Measurements from ENCODE around the gene CHL1.

CHL1 gene, protein sequence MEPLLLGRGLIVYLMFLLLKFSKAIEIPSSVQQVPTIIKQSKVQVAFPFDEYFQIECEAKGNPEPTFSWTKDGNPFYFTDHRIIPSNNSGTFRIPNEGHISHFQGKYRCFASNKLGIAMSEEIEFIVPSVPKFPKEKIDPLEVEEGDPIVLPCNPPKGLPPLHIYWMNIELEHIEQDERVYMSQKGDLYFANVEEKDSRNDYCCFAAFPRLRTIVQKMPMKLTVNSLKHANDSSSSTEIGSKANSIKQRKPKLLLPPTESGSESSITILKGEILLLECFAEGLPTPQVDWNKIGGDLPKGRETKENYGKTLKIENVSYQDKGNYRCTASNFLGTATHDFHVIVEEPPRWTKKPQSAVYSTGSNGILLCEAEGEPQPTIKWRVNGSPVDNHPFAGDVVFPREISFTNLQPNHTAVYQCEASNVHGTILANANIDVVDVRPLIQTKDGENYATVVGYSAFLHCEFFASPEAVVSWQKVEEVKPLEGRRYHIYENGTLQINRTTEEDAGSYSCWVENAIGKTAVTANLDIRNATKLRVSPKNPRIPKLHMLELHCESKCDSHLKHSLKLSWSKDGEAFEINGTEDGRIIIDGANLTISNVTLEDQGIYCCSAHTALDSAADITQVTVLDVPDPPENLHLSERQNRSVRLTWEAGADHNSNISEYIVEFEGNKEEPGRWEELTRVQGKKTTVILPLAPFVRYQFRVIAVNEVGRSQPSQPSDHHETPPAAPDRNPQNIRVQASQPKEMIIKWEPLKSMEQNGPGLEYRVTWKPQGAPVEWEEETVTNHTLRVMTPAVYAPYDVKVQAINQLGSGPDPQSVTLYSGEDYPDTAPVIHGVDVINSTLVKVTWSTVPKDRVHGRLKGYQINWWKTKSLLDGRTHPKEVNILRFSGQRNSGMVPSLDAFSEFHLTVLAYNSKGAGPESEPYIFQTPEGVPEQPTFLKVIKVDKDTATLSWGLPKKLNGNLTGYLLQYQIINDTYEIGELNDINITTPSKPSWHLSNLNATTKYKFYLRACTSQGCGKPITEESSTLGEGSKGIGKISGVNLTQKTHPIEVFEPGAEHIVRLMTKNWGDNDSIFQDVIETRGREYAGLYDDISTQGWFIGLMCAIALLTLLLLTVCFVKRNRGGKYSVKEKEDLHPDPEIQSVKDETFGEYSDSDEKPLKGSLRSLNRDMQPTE (N-terminal part only)

DNA sequence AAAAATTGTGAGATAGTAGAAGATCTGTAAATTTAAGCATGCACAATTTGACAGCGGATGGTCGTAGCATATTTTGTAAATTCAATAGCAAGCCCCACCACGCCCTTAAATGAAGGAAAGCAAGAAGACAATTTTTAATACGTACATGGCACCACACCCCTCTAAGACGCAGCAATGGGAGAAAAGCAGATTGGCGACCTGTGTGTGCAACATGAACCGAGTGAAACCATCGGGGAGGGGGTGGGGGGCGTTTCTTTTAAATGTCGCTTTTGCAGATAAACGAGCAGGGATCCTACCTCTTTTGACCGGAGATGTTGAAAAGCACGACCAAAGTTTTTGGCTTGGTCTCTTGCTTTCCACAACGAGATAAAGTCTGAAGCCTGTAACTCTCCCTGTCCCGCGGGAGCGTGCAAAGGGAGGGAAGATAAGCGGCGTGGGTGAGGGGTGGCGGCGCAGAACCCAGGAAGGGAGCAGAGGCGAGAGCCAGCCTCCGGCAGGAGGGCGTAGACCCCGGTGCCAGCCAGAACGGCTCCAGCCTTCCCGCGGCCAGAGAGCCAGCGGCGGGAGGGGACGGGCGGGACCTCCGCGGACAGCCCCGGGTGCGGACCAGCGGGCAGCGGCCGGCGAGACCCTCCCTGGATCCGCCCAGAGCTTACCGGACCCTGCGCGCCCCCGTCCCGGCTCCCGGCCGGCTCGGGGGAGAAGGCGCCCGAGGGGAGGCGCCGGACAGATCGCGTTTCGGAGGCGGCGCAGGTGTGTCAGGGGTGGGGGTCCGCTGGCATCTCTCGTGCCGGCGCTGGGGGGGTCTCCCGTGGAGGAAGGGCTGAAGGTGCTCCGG is at the start of gene CHL1:
CHL1 (plus strand) TSS at position 453 of the 838 bp plus-strand sequence. CDS start 123,014 bp downstream, outside the sequence.
- H3K4me3 ChIP-seq (replicated peaks in 1 of 2; ENCODE audit: low read depth in 2 of 2, low read length in 2 of 2): peak within 1 kb of the TSS in 1 of 2 donors; percentile 25
- TF ChIP-seq, protein P1, sequence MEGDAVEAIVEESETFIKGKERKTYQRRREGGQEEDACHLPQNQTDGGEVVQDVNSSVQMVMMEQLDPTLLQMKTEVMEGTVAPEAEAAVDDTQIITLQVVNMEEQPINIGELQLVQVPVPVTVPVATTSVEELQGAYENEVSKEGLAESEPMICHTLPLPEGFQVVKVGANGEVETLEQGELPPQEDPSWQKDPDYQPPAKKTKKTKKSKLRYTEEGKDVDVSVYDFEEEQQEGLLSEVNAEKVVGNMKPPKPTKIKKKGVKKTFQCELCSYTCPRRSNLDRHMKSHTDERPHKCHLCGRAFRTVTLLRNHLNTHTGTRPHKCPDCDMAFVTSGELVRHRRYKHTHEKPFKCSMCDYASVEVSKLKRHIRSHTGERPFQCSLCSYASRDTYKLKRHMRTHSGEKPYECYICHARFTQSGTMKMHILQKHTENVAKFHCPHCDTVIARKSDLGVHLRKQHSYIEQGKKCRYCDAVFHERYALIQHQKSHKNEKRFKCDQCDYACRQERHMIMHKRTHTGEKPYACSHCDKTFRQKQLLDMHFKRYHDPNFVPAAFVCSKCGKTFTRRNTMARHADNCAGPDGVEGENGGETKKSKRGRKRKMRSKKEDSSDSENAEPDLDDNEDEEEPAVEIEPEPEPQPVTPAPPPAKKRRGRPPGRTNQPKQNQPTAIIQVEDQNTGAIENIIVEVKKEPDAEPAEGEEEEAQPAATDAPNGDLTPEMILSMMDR (IDR thresholded peaks at IDR 0.05; ENCODE audit: low read depth, low read length): no peak
- no peak for DNase-seq (ENCODE audit: low read depth in 2 of 2)

DNA sequence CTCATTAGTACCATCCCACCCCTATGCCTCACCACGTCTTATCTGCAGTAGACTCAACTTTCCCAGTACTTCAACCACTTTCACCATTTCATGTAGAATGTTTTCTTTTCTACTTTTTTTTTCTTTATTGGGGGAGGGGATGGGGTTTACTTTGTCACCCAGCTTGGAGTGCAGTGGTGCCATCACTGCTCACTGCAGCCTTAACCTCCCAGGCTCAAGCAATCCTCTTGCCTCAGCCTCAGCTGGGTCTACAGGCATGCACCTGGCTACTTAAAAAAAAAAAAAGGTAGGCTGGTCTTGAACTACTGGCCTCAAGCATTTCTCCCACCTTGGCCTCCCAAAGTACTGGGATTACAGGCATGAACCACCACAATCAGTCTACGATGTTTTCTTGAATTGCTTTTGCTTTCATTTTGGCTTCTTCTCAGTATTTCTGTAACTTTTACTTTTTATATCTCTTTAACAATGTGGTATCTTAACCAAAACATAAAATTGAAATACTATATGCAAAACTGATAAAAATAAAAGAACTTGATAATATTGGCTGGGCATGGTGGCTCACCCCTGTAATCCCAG is 44.9 kb upstream of the CHL1 start:
- H3K4me3 ChIP-seq (replicated peaks in 1 of 2; ENCODE audit: low read depth in 2 of 2, low read length in 2 of 2): no peak overlapping the region
- TF ChIP-seq, protein P1 (IDR thresholded peaks at IDR 0.05; ENCODE audit: low read depth, low read length): no peak
- DNase-seq (ENCODE audit: low read depth in 2 of 2): no peak

DNA sequence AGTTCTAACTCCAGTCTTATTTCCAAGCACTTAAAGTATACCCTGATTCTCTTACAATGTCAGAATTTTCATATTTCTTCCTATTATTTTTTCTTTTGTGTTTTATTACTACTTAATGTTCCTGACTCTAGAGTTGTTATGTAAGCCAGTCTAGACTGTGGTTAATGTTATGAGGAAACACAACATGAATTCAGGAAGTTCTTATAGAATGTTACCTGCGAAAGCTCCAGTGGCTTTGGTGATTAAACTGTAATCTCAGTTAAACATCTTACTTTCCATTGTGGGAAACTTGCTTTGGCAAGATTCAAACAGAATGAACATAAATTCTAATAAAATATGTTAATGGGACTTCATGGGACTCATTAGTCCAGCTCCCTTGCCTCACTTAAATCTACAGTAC is 36.6 kb upstream of the CHL1 start:
- TF ChIP-seq, protein P1 (IDR thresholded peaks at IDR 0.05; ENCODE audit: low read depth, low read length): no peak
- no peak for DNase-seq (ENCODE audit: low read depth in 2 of 2)

DNA sequence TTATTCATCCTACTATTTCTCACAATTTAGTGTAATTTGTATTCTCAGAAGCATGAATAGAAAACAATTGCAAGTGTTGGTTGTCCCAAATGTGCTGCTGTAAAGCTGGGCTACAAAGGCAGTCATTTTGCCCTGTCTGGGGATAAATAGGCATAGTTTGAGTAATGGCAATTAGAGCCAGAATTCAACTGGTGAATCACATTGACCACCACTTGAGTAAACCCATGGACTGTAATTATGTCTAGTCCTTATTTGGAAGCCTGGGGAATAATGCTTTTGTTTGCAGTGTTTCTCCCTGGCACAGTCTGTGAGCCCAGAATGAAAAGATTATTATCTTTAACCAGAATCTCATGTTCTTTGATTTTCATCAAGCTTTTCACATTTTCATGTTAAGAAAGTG is 30.5 kb upstream of the CHL1 start:
- H3K4me3 ChIP-seq (replicated peaks in 1 of 2; ENCODE audit: low read depth in 2 of 2, low read length in 2 of 2): no peak overlapping the region
- TF ChIP-seq, protein P1 (IDR thresholded peaks at IDR 0.05; ENCODE audit: low read depth, low read length): no peak
- no peak for DNase-seq (ENCODE audit: low read depth in 2 of 2)

More for the DNA sequence above, 36.6 kb upstream of the CHL1 start:
- no peak overlapping the region for H3K4me3 ChIP-seq (replicated peaks in 1 of 2; ENCODE audit: low read depth in 2 of 2, low read length in 2 of 2)

DNA sequence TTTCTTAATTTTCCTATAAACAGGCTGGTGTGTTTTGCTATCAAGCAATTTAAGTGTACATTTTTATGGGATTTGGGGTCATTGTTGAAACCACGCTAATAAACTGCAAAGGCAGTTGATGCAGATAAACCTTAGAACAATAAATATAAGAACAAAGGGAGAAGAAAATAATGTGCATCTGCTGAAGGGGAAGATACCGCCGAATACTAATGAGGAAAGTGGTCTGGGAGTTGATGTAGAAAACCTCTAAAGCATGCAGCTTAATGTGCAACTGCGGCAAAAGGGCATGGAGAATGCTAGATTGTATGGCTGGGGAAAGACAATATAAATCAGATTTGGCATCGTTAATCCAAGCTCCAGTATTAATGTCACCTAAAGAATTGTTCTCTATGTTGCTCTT is 29.8 kb upstream of the CHL1 start:
- TF ChIP-seq, protein P1 (IDR thresholded peaks at IDR 0.05; ENCODE audit: low read depth, low read length): no peak
- H3K4me3 ChIP-seq (replicated peaks in 1 of 2; ENCODE audit: low read depth in 2 of 2, low read length in 2 of 2): no peak overlapping the region
- DNase-seq (ENCODE audit: low read depth in 2 of 2): no peak

Data from cardiac fibroblast (primary cell).